ENCODE data around the gene ARHGAP18.

The ARHGAP18 gene

DNA sequence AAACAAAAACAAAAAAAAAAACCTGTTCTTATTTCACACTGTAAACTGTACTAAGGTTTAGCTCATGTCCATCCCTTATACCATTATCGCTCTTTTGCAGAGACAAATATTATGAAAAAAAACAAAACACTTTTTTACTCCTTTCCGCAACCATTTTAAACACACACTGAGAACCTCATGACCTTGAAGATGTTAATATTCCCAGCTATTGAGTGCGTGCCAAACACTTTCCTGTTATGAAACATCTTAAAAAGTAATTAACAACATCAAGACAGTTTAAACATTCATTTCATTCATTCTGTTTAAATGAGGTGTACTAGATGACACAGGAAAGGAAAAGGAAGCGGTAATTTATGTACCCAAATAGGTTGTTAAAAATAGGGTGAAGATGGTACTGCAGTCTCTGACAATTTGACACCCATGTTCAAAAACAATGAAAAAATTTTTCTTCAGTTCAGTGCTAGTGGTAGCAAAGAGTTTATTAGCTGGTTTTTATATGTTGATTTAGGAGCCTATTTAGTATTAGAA is 3.9 kb upstream of the ARHGAP18 start:
- no peak for DNase-seq

DNA sequence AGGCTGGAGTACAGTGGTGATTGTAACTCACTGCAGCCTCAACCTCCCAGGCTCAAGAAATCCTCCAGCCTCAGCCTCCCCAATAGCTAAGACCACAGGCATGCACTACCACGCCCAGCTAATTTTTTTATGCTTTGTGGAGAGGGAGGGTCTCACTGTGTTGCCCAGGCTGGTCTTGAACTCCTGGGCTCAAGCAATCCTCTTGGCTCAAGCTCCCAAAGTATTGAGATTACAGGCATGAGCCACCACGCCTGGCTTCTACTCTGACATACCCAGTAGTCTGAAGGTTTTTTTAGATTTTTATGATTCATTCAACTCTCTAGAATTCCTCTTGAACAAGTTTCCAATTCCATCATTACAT is 1.3 kb upstream of the ARHGAP18 start:
- no peak for DNase-seq

GRCh38 chr6:129710450-129711270 is 683 bp upstream of the ARHGAP18 start:
- no peak for DNase-seq

DNA sequence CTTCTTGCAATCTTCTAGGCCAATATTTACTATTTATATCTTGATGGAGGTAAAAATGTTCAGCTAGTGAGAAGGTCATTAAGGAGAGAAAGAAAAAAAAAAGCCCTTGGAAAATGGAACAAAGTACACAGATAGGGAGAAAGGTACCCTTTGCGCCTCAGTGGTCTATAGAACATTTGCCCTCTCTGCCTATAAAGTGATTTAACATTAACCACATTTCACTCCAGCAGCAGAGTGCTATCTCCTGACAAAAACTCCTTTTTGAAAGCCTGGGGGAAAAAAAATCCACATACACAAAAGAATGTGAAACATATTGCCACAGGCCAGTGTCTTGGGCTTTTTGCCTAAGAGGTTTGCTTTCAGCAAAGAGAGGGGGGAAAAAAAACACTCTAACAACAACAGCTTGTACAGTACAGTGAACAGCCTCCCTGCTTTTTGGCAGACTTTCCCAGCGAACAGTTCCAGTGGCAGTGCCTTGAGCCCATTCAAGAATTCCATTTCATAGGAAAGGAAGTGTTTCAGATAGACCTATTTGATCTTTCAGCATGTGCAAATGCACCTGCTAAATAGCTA is 695 bp downstream of the ARHGAP18 start:
- DNase-seq: peak; percentile 38

DNA sequence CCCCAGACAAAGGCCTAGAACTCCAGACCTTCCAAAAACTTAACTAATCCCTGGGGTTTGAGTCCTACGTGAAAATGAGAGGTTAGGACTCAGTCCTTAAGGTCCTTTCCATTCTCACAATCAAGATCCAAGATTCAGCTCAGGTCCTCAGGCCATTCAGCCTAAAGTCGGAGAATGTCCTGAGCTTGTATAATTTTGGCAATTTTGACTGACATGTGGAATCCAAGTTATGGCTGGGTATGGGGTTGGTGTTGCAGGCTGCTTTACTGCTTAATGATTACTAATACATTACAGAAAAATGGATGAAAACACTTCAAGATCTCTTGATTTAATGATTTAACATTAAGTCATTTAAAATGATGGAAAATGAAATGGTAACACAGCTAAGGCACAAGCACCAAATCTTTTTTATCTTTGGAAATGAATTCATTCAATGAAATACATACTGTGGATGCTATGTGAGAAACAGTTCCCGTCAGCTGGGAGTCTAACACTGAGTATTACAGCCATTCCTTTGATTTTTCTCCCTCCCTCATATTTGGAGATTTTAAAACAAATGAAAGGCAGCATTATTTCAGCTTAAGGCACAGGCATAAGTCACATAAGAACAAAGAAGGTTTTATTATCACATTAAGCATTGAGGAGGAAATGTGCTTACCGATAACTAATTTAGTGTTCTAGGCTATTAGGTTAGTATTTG is 1.3 kb downstream of the ARHGAP18 start:
- DNase-seq: no peak

DNA sequence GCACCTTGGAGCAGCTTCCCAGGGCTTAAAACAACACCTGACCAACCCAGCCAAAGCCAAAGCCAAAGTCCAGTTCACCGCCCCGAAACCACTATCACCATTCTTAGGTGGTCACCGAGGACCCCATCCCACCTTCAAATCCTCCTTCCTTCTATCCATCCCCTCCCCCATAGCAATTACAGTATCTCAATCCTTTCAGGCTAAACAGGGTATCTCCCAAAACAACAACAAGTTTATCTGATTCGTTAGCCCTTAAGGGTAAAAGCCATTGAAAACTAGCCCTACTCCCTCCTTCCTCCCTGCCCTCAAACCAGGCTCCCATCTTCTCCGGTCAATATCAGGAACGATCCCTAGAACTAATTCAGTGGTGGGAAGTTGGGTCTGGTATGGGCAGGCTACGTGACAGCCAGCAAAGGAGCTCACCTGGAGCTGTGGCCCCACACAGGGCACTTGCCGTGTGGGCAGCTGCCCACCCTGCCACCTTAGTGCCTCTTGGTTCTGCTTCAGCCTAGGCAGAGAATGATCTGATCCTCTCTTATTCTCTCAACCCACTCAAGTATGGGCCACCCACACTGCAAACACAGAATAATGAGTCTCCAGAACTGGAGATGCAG is 2.0 kb downstream of the ARHGAP18 start:
- no peak for DNase-seq

GRCh38 chr6:129707028-129707427 is 2.9 kb downstream of the ARHGAP18 start:
- no peak for DNase-seq

- no peak for DNase-seq
These were observed 4.8 kb downstream of the ARHGAP18 start for GRCh38 chr6:129705212-129705611.

DNA sequence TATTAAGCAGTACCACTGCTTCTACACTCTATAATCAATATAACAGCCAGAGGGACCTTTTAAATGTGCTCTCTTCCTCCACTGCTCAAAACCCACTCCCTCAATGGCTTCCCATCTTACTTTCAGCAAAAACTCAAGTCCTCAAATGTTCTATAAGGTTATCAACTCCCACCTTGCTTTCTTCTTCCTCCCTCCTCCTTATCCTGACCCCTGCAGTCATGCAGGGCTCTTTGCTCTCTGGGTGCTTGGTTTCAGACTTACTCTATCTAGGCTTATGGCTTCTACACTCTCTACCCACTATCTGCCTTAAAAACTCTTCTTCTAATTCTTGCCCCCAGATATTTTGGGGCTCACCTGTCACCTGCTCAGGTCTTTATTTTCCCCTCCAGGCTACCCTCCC is 5.3 kb downstream of the ARHGAP18 start:
- no peak for DNase-seq

DNA sequence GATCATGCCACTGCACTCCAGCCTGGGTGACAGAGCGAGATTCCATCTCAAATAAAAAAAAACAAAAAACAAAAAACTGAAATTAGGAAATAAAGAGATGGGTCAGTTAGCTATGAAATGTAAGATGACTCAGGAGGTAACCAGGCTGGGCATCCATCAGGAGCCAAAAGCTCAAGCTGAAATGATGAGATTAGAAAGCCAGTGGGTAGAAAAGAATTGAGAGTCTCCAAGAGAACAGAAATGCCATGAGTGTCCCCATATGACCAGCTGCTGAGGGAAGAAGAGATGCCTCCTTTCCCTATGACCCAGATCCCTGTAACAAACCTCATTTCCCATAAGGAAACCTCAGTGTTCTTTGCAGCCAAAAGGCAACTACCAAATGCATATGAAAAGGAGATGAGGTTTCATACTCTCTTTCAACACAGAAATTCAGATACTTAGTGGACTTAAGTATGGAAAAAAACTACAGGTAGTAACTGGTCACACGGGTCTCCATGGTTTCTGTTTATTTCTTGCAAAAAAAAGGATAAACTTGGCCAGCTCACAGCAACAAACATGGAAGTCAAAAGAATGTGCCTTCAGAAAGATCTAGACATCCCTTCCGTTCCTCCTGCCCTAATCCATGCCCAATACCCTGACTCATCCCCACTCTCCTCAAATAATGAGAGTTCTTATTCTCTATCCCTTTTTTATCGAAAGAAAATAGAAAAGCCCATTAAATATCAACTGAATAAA is 8.1 kb downstream of the ARHGAP18 start:
- DNase-seq: no peak

- DNase-seq: no peak
These were observed 9.3 kb downstream of the ARHGAP18 start for GRCh38 chr6:129700666-129701065.

DNA sequence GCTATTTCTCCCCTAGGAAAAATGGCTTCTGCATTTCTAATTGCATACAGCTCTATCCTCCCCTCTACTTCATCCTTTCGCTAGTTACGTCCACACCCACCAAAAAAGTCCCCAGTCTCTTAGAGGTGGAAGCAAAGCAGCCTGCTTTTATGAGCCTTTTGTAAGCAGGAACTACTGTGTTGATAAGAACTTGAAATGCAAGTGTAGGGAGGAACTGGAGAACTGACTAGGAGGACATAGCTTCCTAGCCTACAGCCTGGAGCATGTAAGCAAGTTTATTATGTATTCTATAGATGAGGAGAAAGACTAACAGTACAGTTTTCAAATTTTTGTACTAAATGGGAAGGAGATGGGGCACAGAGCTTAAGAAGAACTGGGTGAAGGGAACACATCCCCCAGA is 10.3 kb downstream of the ARHGAP18 start:
- DNase-seq: no peak

GRCh38 chr6:129698430-129698829 is 11.5 kb downstream of the ARHGAP18 start:
- no peak for DNase-seq

GRCh38 chr6:129697788-129698187 is 12.2 kb downstream of the ARHGAP18 start:
- DNase-seq: no peak

DNA sequence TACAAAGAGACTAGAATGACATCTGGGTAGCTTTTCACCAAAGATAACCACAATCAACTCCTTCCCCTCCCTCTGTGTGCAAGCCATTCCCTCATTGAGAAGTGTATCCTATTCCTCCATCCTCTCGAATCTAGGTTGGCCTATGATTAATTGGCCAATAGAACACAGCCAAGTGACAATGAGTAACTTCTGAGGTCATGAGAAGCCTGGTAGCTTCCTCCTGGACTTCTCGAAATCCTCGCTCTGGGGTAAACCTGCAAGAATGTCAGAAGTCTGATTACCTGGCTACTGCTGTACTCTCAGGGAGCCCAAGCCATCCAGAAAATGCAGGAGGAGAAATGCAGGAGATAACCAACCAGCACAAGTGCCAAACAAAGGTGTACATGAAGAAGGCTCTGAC is 13.1 kb downstream of the ARHGAP18 start:
- no peak for DNase-seq

DNA sequence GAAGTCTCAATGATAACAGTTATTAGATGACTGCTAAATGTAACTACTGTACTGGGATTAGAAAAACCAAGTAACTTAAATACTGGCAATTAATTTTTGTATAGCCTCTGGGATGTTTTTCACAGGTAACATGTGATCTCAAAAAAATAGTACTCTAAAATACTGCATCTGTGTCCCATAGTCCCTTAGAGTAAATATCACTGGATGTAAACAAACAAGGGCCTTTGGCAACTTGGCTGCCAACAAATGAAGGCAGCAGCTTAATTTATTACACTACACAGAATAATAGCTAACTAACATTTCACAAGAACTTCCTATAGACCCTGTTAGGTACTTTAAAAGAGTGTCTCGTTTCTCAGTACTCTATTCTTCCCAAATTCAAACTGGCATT is 14.0 kb downstream of the ARHGAP18 start:
- DNase-seq: no peak

GRCh38 chr6:129695373-129696027 is 14.5 kb downstream of the ARHGAP18 start:
- DNase-seq: no peak

GRCh38 chr6:129694036-129694435 is 15.9 kb downstream of the ARHGAP18 start:
- DNase-seq: no peak

GRCh38 chr6:129692467-129692866 is 17.5 kb downstream of the ARHGAP18 start:
- DNase-seq: no peak

GRCh38 chr6:129691709-129692108 is 18.3 kb downstream of the ARHGAP18 start:
- DNase-seq: no peak

DNA sequence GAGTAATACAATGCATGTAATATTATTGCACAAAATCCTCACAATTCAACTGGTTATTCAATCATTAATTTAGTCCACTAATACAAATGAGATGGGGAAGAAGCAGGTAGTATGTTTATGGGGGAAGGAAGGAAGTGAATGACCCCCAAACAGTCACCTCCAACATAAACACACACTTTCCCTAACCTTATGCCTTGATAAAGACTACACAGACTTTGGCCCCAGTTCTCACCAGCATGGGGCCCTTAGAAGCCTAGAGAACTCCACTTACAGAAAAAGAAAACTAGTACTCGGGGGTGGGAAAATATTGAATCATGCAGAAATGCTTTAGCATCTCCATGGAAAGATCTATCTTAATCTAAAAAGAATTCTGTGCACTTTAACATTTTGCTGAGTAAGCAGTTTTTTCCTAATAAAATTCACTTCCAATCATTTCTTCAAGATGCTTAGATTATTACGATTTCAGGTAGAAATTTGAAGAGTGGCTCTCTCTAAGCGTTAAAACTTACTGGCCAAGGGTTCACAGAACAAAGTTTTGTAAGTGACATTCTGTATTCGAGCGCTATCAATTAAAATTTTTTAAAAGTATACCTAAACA is 18.8 kb downstream of the ARHGAP18 start:
- no peak for DNase-seq
